ENCODE data around the gene MAT2A.
"Not testable (repeated sequence)": the region's sequence is repeated elsewhere in the genome, so short reads cannot be mapped to it uniquely, and the experiment has no call there.

The MAT2A gene

GRCh38 chr2:85547089-85547858, 8.3 kb downstream of the MAT2A start:
- DNase-seq (ENCODE audit: low read depth in 4 of 4, low spot score in 1 of 4), result no peak

GRCh38 chr2:85547859-85548607, 9.1 kb downstream of the MAT2A start:
- DNase-seq (ENCODE audit: low read depth in 4 of 4, low spot score in 1 of 4), result no peak

GRCh38 chr2:85548608-85548900, 9.6 kb downstream of the MAT2A start:
- no peak for DNase-seq (ENCODE audit: low read depth in 4 of 4, low spot score in 1 of 4)

DNA sequence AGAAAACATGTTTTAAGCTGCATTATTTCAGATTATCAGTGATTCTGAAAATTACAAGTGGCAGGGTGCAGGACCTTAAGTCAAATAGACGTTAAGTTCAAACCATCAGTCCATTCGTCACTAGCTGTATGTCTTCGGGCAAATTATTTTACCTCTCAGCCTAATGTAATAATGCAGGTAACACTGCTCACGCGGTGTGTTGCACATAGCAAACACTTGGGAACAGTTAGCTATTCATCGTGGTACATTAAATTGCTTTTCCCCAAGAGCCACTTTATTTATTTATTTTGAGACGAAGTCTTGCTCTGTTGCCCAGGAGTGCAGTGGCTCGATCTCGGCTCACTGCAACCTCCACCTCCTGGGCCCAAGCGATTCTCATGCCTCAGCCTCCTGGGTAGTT, 10.1 kb downstream of the MAT2A start:
- no peak for DNase-seq (ENCODE audit: low read depth in 4 of 4, low spot score in 1 of 4)

DNA sequence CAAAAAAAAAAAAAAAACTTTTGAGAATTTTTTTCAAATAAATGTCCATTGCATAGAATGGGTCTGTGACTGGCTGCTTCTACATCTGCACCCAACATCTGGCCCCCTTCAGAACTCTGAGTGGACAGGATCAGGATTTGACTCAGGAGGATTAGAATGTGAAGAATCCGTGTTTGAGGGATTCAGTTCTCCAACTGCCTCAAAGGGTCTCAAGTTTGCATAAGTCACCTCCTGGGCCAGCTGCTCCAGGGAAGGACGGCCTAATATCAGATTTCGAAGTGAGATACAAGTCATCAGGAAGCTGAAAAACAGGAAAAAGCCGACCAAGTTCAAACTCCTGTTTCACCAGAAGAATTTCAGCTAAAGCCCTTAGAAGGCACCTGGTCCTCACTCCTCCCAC, 10.9 kb downstream of the MAT2A start:
- DNase-seq (ENCODE audit: low read depth in 4 of 4, low spot score in 1 of 4), result no peak

- DNase-seq (ENCODE audit: low read depth in 4 of 4, low spot score in 1 of 4), result no peak
These were observed 11.5 kb downstream of the MAT2A start for GRCh38 chr2:85550486-85550885.

DNA sequence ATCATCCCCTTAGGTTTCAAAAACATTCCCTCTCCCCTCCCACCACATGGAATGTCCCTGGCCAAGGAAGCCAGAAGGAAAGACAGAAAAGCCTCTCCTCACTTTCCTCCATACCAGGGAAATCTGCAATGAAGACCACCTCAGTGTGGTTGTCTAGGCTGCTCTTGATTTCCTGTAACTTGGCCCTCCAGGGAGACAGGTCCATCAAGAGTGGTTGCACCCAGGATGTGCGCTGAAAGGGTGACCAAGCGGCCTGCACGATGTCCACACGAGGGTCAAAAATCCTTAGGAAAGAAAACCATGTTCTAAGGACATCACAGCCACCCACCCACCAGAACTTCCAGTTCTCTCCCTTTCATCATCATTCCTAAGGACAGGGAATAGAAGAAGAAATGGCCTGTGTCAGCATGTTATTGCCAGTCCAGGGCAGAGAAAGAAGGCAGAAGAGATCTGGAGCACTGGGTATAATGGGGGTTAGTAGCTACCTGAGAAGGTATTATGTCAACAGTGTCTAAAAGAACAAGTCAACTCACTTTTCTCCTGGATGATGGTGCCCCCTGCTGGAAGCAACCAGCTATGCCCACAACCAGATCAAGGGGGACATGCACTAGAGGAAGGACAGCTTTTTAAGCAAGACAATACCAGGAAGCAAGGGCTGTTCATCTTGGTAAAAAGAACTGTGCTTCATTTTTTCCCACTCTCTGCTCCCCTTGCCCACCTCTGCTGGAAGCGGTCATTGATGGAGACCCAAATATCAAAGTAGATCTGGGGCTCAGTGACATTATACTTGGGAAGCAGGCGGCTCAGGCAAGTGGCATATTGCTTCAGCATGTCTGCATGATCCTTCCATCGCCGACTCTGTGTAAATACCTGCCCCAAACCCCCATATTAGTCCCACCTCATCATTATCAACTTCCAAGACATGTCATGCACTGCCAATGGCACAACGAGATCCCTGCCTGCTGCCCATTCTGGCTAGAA, 13.0 kb downstream of the MAT2A start:
- peak; percentile 73 to 79 (median 75) for DNase-seq (ENCODE audit: low read depth in 4 of 4, low spot score in 1 of 4)

- DNase-seq (ENCODE audit: low read depth in 4 of 4, low spot score in 1 of 4), result no peak
These were observed 14.2 kb downstream of the MAT2A start for GRCh38 chr2:85553184-85553583.

GRCh38 chr2:85554980-85555612, 16.1 kb downstream of the MAT2A start:
- no peak for DNase-seq (ENCODE audit: low read depth in 4 of 4, low spot score in 1 of 4)

DNA sequence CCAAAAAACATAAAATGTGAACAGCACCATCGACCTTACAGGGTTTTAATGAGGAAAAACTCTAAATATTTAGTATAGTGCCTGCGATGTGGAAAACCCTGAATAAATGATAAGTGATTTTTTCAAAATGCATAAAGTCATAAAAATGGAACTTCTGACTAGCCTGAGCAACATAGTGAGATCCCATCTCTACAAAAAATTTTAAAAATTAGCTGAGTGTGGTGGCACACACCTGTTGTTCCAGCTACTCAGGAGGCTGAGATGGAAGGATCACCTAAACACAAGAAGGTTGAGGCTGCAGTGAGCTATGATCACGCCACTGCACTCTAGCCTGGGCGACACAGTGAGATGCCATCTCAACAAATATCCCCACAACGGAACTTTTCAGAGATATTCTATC, 18.2 kb downstream of the MAT2A start:
- no peak for DNase-seq (ENCODE audit: low read depth in 4 of 4, low spot score in 1 of 4)

- no peak for DNase-seq (ENCODE audit: low read depth in 4 of 4, low spot score in 1 of 4)
These were observed 19.2 kb downstream of the MAT2A start for GRCh38 chr2:85558160-85558559.

- DNase-seq (ENCODE audit: low read depth in 4 of 4, low spot score in 1 of 4), result not testable (repeated sequence)
These were observed 21.4 kb downstream of the MAT2A start for GRCh38 chr2:85560403-85560726.

- DNase-seq (ENCODE audit: low read depth in 4 of 4, low spot score in 1 of 4), result no peak
These were observed 21.9 kb downstream of the MAT2A start for GRCh38 chr2:85560812-85561279.

- DNase-seq (ENCODE audit: low read depth in 4 of 4, low spot score in 1 of 4), result peak; percentile 88 to 94 (median 91)
These were observed 22.6 kb downstream of the MAT2A start, which contains the start of gene GGCX for GRCh38 chr2:85561280-85562212. Gene GGCX, minus strand, starts transcription at chr2:85561493. Its CDS starts 65 bp downstream, at chr2:85561428.

GRCh38 chr2:85564144-85564563, 25.2 kb downstream of the MAT2A start:
- DNase-seq (ENCODE audit: low read depth in 4 of 4, low spot score in 1 of 4), result no peak

- no peak for DNase-seq (ENCODE audit: low read depth in 4 of 4, low spot score in 1 of 4)
These were observed 27.3 kb downstream of the MAT2A start for GRCh38 chr2:85566265-85566664.

GRCh38 chr2:85575739-85576138, 36.8 kb downstream of the MAT2A start:
- DNase-seq (ENCODE audit: low read depth in 4 of 4, low spot score in 1 of 4), result no peak

- no peak for DNase-seq (ENCODE audit: low read depth in 4 of 4, low spot score in 1 of 4)
These were observed 38.1 kb downstream of the MAT2A start for GRCh38 chr2:85577063-85577385.

DNA sequence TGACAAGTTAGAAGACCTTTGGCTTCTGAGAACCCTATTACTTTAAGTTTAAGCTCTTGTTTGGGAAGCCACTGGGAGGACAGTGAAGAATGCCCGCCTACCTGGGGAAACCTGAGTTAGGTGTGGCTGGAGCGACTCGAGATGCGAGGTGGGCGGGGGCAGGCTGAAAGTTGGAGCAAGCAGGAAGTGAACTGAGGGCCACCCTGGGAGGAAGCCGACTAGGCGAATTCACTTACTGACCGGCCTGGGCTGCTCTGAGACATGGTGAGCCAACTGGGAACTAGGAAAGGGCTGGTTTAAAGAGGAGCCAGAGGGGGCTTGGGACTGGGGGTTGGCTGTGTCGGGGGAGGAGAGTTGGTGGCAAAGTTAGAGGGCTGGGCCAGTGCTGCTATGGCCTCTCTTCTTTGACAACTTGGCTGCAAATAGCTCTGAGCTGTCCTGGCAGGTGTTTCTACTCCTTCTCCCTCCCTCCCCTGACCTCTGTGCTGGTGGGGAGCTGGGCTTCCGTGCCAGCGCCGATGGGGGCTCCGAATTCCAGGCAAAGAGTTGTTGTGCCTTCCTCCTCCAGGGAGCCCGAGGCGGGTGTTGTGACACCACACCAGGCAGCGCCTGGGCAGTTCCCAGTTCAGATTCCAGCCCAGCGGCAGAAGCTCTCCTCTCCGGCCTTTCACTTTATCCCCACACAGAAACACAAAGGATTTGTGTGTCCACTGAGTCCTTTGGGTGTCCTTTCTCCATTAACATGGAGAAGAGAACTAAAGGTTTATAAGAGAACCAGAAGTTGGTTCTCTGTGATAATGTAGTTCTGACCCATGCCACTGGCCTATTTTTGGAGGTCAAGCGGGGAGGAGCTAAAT, 38.6 kb downstream of the MAT2A start, which contains the start of gene VAMP8:
VAMP8 (plus strand) TSS at position 201 of the 857 bp plus-strand sequence; CDS start at position 262, 61 bp downstream.
- DNase-seq (ENCODE audit: low read depth in 4 of 4, low spot score in 1 of 4), result peak in 1 of 4 experiments; percentile 64

Data from stimulated activated CD4-positive, alpha-beta T cell treated with anti-CD3 and anti-CD28 coated beads, Interleukin-1b, Interleukin-23, amount 100 ng/mL, for 24 hours (primary cell).